ENCODE measurements around the gene JPH2. TPM values are rescaled to one million over a fixed set of nuclear protein-coding genes. Genes with fewer than 3 reads are reported as not detected.

The JPH2 gene
- total RNA-seq, 1 experiment from 2014 or later: 15.8 TPM

DNA sequence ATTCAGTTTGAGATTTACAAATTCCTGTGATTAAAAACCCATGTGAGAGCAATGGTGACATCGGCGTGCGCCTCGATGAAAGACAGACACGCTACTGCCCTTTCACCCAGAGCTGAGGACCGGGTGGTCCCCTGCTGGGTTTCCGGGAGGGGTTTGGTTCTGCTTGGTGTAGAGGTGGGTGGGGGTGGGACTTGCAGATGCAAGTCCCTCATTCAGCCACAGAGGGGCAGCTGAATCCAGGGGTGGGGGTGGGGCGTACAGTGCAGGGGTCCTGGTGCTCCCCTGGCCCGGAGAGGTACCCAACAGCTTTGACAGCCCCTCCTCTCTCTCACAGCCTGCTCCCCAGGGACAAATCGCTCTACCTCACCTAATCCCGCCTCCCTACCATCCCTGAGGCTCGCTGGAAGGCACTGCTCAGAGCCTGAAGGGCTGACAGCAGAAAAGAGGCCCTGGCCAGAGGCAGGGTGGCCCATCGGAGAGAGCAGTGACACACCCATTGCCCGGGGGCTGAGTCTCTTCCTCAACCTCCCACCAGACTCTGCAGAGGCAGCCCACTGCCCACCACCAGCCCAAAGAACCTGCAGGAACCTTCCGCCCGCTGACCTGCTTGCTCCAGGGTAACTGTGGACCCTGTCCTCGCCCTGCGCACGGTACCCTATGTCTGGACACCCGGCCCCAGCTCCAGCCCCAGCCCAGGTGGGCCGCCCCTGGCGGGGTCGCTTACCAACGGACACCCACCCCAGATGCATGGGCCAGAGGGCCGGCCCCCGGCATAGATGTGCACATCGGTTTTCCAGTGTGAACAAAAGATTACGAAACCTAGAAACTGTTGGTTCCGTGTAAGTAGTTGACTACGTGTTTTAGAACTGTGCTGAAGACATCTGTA lies 118.4 kb downstream of the JPH2 start:
- Histone ChIP-seq H3K4me2 (ENCODE audit: low read length) (no peak overlapping the region), H3K36me3 (ENCODE audit: low read depth, low read length) (no peaks in the 10 kb centered on the region), H3K9me3 (ENCODE audit: low read length) (no peaks in the 10 kb centered on the region), H3K79me2 (ENCODE audit: low read length) (no peaks in the 10 kb centered on the region), H3K9me2 (replicated peaks; ENCODE audit: low read length) (no peaks in the 10 kb centered on the region), H2AFZ (ENCODE audit: low read length) (no peak overlapping the region), H3K9ac (ENCODE audit: low read length) (no peak overlapping the region), H3F3A (ENCODE audit: low read length, unreplicated experiment) (no peaks in the 10 kb centered on the region), H4K20me1 (ENCODE audit: low read length) (no peaks in the 10 kb centered on the region), H3K27me3 (ENCODE audit: low read length) (no peaks in the 10 kb centered on the region), H3K27ac (ENCODE audit: low read length) (no peak overlapping the region), H3K4me3 (ENCODE audit: low read length) (no peak overlapping the region), H3K4me1 (ENCODE audit: insufficient read depth, low read length) (no peaks in the 10 kb centered on the region)
- ATAC-seq: no peak
- no peak for DNase-seq
- TF ChIP-seq EZH2 (IDR thresholded peaks at IDR 0.05; ENCODE audit: low read length, unreplicated experiment): no peak
- TF ChIP-seq EZH2phosphoT487 (IDR thresholded peaks at IDR 0.05; ENCODE audit: borderline replicate concordance, low read length): no peak
- TF ChIP-seq, protein P1, sequence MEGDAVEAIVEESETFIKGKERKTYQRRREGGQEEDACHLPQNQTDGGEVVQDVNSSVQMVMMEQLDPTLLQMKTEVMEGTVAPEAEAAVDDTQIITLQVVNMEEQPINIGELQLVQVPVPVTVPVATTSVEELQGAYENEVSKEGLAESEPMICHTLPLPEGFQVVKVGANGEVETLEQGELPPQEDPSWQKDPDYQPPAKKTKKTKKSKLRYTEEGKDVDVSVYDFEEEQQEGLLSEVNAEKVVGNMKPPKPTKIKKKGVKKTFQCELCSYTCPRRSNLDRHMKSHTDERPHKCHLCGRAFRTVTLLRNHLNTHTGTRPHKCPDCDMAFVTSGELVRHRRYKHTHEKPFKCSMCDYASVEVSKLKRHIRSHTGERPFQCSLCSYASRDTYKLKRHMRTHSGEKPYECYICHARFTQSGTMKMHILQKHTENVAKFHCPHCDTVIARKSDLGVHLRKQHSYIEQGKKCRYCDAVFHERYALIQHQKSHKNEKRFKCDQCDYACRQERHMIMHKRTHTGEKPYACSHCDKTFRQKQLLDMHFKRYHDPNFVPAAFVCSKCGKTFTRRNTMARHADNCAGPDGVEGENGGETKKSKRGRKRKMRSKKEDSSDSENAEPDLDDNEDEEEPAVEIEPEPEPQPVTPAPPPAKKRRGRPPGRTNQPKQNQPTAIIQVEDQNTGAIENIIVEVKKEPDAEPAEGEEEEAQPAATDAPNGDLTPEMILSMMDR (conservative IDR thresholded peaks at IDR 0.05; ENCODE audit: low read depth, low read length): no peak
- POLR2A ChIA-PET (ENCODE audit: unreplicated experiment): no interaction called here
- no TSS peak for BruUV-seq (replicated peaks)
- CTCF ChIA-PET: no interaction called here
- intact Hi-C loops (cut with micrococcal nuclease): no loop called here

DNA sequence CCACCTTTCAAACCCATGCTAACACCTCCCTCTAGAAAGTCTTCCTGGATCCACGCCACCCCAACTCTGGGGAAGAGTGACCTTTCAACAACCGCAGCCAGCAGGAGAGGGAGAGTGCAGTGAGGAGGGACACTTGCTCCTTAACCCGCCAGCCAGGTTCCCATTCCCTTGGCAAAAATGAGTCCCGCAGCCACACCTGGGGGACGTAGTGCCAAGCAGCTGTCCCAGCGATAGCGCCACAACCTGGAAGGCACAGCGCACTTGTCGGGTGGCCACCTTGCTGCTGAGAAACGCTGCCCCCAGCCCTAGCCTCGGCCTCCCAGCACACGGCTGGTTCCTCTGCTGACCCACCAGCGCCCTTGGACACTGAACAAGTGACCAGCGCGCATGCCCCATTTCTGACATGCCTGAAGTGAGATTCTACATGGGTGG lies 119.3 kb downstream of the JPH2 start:
- Histone ChIP-seq H4K20me1 (ENCODE audit: low read length) (no peaks in the 10 kb centered on the region), H3K9me3 (ENCODE audit: low read length) (no peaks in the 10 kb centered on the region), H3K27me3 (ENCODE audit: low read length) (no peaks in the 10 kb centered on the region), H3K9ac (ENCODE audit: low read length) (no peak overlapping the region), H3K4me1 (ENCODE audit: insufficient read depth, low read length) (no peaks in the 10 kb centered on the region), H3K9me2 (replicated peaks; ENCODE audit: low read length) (no peaks in the 10 kb centered on the region), H3F3A (ENCODE audit: low read length, unreplicated experiment) (no peaks in the 10 kb centered on the region), H3K4me2 (ENCODE audit: low read length) (no peak overlapping the region), H2AFZ (ENCODE audit: low read length) (no peak overlapping the region), H3K79me2 (ENCODE audit: low read length) (no peaks in the 10 kb centered on the region), H3K36me3 (ENCODE audit: low read depth, low read length) (no peaks in the 10 kb centered on the region), H3K27ac (ENCODE audit: low read length) (no peak overlapping the region), H3K4me3 (ENCODE audit: low read length) (no peak overlapping the region)
- POLR2A ChIA-PET (ENCODE audit: unreplicated experiment): no interaction called here
- CTCF ChIA-PET: no interaction called here
- no peak for TF ChIP-seq EZH2phosphoT487 (IDR thresholded peaks at IDR 0.05; ENCODE audit: borderline replicate concordance, low read length)
- TF ChIP-seq, protein P1 (conservative IDR thresholded peaks at IDR 0.05; ENCODE audit: low read depth, low read length): no peak
- no peak for TF ChIP-seq EZH2 (IDR thresholded peaks at IDR 0.05; ENCODE audit: low read length, unreplicated experiment)
- DNase-seq: no peak
- intact Hi-C loops (cut with micrococcal nuclease): no loop called here
- ATAC-seq: no peak
- no TSS peak for BruUV-seq (replicated peaks)

Measured in PC-3 (cell line).